ENCODE measurements around the gene STX3. TPM values are rescaled to one million over a fixed set of nuclear protein-coding genes. Genes with fewer than 3 reads are reported as not detected.

Gene STX3
- total RNA-seq, 1 donor = 20.9 TPM

DNA sequence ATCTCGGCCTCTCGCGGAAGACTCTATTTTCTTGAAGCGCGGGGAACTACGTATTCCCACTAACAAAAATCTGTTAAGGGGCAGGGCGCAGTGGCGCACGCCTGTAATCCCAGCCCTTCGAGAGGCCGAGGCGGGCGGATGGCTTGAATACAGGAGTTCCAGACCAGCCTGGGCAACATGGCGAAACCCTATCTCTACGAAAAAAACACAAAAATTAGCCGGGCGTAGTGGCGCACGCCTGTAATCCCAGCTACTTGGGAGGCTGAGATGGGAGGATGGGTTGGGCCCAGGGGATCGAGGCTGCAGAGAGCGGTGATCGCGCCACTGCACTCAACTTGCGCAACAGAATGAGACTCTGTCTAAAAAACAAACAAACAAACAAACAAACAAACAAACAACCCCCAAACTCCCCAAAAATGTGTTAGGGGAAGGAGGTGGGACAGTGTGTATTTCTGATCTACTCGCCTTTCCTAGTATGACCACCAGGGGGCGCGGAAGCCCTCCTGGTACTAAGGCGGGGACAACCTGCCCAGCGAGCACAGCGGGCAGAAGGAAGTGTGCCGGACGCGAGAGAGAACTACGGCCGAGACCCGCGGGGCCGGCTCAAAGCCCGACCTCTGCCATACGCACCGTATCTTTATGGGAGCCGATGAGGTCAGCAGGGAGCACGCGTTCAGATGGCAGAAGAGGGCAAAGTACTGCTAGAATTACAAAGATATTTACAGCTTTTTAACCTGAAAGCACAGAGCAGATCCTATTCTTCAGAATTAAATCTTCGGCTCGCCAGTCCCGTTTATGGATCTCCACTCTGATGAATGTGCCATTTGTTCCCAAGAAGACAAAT, 1.3 kb upstream of the STX3 start:
- peaks cover 40% of the 10 kb centered on the region for H3K4me1 ChIP-seq (ENCODE audit: insufficient read depth, low read length)
- H3K27me3 ChIP-seq (ENCODE audit: insufficient read depth, low read length) = no peaks in the 10 kb centered on the region
- H3K4me3 ChIP-seq (ENCODE audit: low read length) = peak overlapping the region; percentile 89
- H3K9me3 ChIP-seq (ENCODE audit: low read depth, low read length) = no peaks in the 10 kb centered on the region

DNA sequence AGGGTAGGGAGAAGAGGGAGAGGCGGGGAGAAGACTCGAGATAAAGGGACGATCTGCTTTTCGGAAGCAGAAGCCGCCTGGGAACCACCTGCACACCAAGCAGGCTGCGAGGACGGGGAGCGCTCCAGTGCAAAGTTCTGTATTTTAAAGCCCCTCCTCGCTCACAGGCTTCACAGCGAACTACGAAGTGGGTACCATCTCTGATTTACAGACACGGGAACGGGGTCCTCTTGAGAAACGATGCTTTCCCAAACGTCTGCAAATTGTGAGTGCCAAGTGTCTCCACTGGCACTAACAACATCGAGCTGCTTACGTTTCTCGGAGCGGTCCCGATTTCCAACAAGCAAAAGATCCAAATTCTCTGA, 700 bp upstream of the STX3 start:
- peaks cover 40% of the 10 kb centered on the region for H3K4me1 ChIP-seq (ENCODE audit: insufficient read depth, low read length)
- H3K9me3 ChIP-seq (ENCODE audit: low read depth, low read length) = no peaks in the 10 kb centered on the region
- peak overlapping the region; percentile 89 for H3K4me3 ChIP-seq (ENCODE audit: low read length)
- H3K27me3 ChIP-seq (ENCODE audit: insufficient read depth, low read length) = no peaks in the 10 kb centered on the region

DNA sequence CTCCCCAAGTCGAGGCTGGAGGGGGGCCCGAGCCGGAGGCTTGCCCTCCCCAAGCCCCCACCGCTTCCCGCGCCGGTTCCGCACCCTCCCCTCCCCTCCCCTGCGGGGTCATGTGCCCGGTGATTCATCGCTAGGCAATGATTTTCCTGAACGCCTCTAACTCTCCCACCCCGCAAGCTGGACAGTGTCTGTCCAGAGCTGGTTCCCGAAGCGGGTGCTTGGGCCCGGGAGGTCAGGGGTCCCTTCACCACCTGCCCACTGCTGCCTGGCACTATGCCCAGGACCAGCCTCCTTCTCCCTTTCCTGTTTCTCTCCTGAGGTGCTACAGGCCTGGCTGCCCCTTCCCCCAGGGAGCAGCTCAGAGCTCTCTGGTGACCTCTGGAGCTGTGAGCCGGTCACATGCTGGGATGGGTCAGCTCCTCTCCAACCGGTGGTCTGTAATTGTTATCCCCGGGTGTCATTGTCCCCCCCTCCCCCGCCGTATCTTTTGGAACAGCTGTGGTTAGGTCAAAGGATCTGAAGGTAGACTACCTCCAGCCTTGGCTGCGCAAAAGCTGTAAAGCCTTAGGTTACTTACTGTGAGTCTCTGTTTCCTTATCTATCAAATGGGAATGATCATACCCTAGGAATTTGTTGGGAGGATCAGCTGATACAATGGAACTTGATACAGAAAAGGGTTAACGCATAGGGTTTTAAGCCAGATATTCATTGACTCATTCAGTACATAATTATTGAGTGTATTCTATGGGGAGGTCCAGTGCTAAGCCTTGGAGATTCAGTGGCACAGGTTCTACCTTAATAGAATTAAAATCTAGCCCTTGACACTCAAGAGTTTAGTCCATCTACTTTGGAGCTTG, 753 bp downstream of the STX3 start:
- H3K4me3 ChIP-seq (ENCODE audit: low read length) = peak overlapping the region; percentile 89
- H3K27me3 ChIP-seq (ENCODE audit: insufficient read depth, low read length) = no peaks in the 10 kb centered on the region
- no peaks in the 10 kb centered on the region for H3K9me3 ChIP-seq (ENCODE audit: low read depth, low read length)
- peaks cover 40% of the 10 kb centered on the region for H3K4me1 ChIP-seq (ENCODE audit: insufficient read depth, low read length)

DNA sequence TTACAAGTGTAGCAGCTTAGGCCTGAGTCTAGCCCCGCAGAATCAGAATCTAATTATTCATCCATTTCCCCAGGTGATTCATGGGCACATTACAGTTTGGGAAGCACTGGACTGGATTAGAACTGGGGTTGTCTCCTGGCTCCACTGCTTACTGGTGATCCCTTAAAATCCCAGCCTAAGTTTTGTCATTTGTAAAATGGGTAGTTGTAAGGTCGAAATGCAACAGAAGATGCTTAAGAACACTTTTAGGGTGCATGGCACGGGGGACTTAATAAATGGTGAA, 1.3 kb downstream of the STX3 start:
- peak overlapping the region; percentile 89 for H3K4me3 ChIP-seq (ENCODE audit: low read length)
- H3K27me3 ChIP-seq (ENCODE audit: insufficient read depth, low read length) = no peaks in the 10 kb centered on the region
- peaks cover 40% of the 10 kb centered on the region for H3K4me1 ChIP-seq (ENCODE audit: insufficient read depth, low read length)
- H3K9me3 ChIP-seq (ENCODE audit: low read depth, low read length) = no peaks in the 10 kb centered on the region

DNA sequence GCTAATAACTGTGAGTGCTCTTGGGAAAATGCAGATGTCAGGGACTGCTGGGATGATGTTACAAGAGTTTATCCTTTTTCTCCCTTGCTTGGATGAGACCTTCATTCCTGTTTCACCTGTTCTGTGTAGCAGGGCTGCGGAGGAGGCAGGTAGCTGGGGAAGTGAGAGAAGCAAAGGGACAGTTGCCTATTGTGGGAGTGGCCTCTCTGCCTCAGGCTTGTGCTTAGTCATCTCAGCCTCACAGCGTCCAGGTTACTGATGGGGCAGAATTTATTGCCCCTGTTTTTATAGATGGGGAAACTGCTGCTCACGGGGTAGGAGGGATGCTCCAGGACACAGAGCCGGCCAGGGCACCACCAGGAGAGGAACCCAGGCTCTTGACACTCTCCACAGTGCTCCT, 1.7 kb downstream of the STX3 start:
- Histone ChIP-seq H3K27me3 (ENCODE audit: insufficient read depth, low read length) (no peaks in the 10 kb centered on the region), H3K9me3 (ENCODE audit: low read depth, low read length) (no peaks in the 10 kb centered on the region), H3K4me1 (ENCODE audit: insufficient read depth, low read length) (peaks cover 40% of the 10 kb centered on the region), H3K4me3 (ENCODE audit: low read length) (peak overlapping the region; percentile 89)

DNA sequence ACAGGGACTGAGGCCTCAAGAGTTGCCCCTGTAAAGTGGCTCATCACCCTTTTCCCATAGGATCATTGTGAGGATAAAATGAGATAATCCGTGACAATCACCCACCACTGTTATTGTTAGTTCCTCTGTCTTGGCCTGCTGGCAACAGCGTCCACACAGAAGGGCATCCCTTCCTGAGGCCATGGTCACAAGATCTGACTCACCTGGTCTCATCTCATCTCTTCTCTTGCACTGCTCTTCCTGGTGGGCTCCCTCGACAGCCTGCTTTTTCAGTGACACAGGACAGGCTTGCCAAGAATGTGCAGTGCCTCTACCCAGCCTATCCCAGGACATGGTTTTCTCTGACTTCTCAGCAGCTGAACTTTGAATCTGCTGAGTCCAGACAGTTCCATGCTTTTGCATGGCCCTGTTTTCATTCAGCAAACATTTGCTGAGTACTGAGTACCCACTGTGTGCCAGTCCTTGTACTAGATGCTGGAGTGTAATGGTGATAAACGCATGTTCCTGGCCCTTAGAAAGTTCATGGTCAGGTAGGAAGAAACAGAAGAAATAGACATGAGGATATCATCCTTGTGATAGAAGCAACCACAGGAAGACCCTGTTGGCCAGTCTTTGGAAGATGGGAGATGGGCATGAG, 3.3 kb downstream of the STX3 start:
- H3K4me3 ChIP-seq (ENCODE audit: low read length) = no peak overlapping the region
- no peaks in the 10 kb centered on the region for H3K9me3 ChIP-seq (ENCODE audit: low read depth, low read length)
- H3K4me1 ChIP-seq (ENCODE audit: insufficient read depth, low read length) = peaks cover 53% of the 10 kb centered on the region
- H3K27me3 ChIP-seq (ENCODE audit: insufficient read depth, low read length) = no peaks in the 10 kb centered on the region

DNA sequence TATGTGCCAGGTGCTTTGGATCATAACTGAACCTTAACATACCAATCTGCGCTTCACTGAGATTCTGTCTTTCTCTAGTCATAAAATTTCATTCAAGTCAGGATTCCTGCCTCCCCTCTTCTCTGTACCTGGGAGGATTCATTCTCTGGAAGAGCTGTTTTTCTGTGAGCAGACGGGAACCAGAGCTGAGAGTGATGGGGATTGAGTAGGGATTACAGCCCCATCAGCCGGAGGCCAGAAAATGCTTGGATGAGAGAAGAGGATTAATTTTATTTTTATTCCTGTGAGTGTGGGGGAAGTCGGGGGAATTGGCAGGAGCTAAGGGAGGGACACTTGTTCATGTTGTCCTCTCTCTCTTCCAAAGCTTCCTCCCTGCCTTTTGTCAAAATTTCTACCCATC, 4.7 kb downstream of the STX3 start:
- H3K27me3 ChIP-seq (ENCODE audit: insufficient read depth, low read length) = no peaks in the 10 kb centered on the region
- H3K9me3 ChIP-seq (ENCODE audit: low read depth, low read length) = no peaks in the 10 kb centered on the region
- peaks cover 47% of the 10 kb centered on the region for H3K4me1 ChIP-seq (ENCODE audit: insufficient read depth, low read length)

DNA sequence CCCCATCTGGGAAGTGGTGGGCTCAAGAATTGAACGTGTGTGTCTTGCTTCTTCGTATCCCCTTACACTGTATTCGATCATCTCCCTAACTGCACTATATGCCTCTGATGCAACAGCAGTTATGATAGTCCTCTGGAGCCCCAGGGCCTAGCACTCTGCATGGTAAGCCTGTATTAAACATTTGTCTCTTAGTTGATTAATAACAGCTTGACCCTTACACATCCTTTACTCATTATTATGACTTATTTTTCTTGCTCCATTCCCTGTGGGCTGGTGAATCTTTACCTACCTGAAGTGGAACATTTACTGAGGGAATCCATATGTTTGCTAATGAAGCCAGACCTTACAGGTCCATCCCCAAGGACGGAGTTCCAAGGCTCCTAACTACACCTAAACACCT, 5.6 kb downstream of the STX3 start:
- Histone ChIP-seq H3K4me1 (ENCODE audit: insufficient read depth, low read length) (peaks cover 52% of the 10 kb centered on the region), H3K9me3 (ENCODE audit: low read depth, low read length) (no peaks in the 10 kb centered on the region), H3K4me3 (ENCODE audit: low read length) (no peak overlapping the region), H3K27me3 (ENCODE audit: insufficient read depth, low read length) (no peaks in the 10 kb centered on the region)

More for the DNA sequence above, 4.7 kb downstream of the STX3 start:
- H3K4me3 ChIP-seq (ENCODE audit: low read length) = no peak overlapping the region

DNA sequence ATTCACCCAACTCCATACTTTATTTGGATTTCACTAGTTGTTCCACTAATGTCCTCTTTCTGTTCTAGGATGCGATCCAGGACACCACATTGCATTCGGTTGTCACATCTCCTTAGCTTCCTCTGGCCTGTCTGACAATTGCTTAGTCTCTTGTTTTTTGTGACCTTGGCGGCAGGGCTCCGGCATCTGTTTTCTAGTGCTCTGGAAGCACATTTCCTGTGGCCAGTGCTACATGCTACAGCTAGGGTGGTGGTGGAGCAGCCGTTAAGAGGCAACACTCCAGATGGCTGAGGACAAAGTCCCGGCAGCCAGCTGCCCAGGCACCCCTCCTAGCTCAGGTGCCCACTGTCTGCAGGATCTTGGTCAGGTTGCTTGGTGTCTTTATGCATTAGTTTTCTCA, 6.8 kb downstream of the STX3 start:
- no peaks in the 10 kb centered on the region for H3K27me3 ChIP-seq (ENCODE audit: insufficient read depth, low read length)
- no peaks in the 10 kb centered on the region for H3K9me3 ChIP-seq (ENCODE audit: low read depth, low read length)
- H3K4me1 ChIP-seq (ENCODE audit: insufficient read depth, low read length) = peaks cover 52% of the 10 kb centered on the region
- H3K4me3 ChIP-seq (ENCODE audit: low read length) = no peak overlapping the region

DNA sequence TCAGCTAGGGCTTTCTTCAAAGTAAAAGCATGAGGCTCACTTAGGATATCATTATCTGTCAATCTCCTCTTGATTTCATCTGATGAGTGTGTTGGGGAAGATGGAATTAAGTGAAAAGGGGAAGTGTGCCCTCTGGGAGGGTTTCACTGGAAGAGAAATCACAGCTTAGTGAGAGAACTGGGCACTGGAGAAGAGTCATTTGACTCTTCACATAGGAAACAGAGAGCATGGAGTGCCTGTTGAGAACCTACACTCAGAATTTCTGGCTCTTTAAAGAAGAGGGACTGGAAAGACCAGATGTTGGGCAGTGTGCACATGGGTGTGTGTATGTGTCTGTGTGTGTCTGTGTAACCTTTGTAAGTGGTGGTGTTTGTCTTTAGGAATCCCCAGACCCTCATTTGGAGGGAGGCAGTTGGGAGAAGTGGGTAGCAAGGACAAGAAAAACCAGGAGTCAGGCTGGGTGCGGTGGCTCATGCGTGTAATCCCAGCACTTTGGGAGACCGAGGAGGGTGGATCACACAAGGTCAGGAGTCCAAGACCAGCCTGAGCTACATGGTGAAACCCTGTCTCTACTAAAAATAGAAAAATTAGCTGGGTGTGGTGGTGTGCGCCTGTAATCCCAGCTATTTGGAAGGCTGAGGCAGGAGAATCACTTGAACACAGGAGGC, 10.0 kb downstream of the STX3 start:
- Histone ChIP-seq H3K4me3 (ENCODE audit: low read length) (no peak overlapping the region), H3K27me3 (ENCODE audit: insufficient read depth, low read length) (no peaks in the 10 kb centered on the region), H3K9me3 (ENCODE audit: low read depth, low read length) (no peaks in the 10 kb centered on the region), H3K4me1 (ENCODE audit: insufficient read depth, low read length) (peaks cover 71% of the 10 kb centered on the region)

DNA sequence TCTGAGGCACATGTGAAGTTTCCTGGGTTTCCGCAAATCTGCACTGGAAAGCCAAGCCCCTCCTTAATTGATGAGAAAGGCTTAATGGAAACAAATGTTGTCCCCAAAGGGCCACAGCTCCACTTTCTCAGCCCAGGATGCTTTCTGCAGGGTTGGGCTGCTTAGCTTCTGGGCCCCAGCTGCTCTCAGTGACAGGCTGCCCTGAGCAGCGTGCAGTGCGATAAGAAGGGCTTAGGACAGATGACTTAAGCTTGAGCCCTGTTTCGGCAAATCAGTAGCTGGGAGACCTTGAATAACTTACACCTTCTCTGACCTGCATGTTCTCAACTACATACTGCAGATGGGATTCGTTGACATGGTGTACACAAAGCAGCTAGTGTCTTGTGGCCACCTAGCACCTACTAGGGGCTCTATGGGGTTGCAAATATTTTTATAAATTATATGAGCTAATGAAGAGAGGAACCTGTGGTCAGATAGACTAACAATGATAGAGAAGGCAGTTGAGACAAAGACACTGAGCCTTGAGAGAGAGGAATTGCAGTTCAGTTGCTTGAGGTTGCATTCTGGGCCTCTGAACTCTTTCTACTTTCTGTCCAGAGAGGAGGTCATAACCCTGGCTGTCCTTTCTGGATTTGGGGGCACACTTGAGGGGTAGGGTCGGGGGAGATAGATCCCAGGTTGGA, 11.5 kb downstream of the STX3 start:
- Histone ChIP-seq H3K4me3 (ENCODE audit: low read length) (no peak overlapping the region), H3K4me1 (ENCODE audit: insufficient read depth, low read length) (peaks cover 84% of the 10 kb centered on the region), H3K9me3 (ENCODE audit: low read depth, low read length) (no peaks in the 10 kb centered on the region), H3K27me3 (ENCODE audit: insufficient read depth, low read length) (no peaks in the 10 kb centered on the region)

DNA sequence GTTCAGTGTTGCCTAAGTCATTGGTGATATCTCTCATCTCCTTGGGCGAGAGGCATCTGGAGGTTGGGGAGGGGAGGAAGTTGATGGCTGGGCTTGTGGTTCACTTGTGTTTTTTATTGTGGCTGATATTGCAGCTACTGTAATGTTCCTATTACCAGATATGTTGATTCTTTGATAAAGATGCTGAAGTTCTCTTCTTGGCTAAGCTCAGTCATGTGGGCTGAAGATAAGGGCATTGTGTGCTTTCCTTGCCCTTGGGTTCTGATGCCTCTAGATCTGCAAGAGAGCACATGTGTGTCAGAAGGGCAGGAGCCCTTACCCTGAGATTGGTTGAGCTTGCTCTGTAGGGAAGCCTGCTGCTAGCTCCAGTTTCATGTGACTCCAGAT, 12.0 kb downstream of the STX3 start:
- no peak overlapping the region for H3K4me3 ChIP-seq (ENCODE audit: low read length)

DNA sequence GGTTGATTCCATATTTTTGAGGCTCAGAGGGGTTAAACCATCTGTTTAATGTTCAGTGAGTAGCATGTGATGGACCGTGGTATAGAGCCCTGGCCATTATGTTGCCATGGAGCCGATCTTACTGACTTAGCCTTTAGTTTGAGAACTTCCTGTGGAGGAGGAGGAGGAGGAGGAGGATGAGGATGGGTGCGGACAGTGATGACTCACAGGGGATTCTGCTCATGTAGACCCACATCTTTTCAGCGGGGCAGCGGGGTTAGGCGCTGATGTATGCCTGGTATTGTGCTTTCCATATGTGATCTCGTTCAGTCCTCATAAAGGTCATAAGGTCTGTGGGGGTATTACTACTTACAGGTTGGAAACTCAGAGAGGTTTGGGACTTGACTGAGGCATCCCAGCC, 13.9 kb downstream of the STX3 start:
- H3K27me3 ChIP-seq (ENCODE audit: insufficient read depth, low read length) = no peaks in the 10 kb centered on the region
- H3K4me3 ChIP-seq (ENCODE audit: low read length) = no peak overlapping the region
- H3K4me1 ChIP-seq (ENCODE audit: insufficient read depth, low read length) = peaks cover 91% of the 10 kb centered on the region
- H3K9me3 ChIP-seq (ENCODE audit: low read depth, low read length) = no peaks in the 10 kb centered on the region

More for the DNA sequence above, 12.0 kb downstream of the STX3 start:
- Histone ChIP-seq H3K4me1 (ENCODE audit: insufficient read depth, low read length) (peaks cover 86% of the 10 kb centered on the region), H3K9me3 (ENCODE audit: low read depth, low read length) (no peaks in the 10 kb centered on the region), H3K27me3 (ENCODE audit: insufficient read depth, low read length) (no peaks in the 10 kb centered on the region)

DNA sequence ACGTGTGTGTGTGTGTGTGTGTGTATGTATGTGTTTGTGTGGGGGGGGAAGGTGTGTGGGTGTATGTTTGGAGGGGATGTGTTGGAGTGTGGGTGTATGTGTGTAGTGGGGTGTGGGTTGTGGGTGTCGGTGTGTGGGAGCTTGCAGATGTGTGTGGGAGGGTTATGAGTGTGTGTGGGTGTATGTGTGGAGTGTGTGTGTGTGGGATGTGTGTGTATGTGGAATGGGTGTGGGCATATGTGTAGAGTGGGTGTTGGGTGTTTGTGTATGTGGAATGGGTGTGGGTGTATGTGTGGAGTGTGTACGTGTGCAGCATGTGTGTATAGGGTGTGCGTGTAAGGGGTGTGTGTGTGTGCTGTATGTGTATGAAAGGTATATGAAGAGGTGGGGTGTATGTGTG, 14.7 kb downstream of the STX3 start:
- Histone ChIP-seq H3K27me3 (ENCODE audit: insufficient read depth, low read length) (no peaks in the 10 kb centered on the region), H3K9me3 (ENCODE audit: low read depth, low read length) (no peaks in the 10 kb centered on the region), H3K4me3 (ENCODE audit: low read length) (no peak overlapping the region), H3K4me1 (ENCODE audit: insufficient read depth, low read length) (peaks cover 87% of the 10 kb centered on the region)
